Activated B cell treated with CpG ODN at 0.5 μM for 24 hours (primary cell): ENCODE results near the gene ATP8B1. TPM values are rescaled to one million over a fixed set of nuclear protein-coding genes. Genes with fewer than 3 reads are reported as not detected.

Source experiments
- ATAC-seq: fragments of 200-7000 bp; cut with Tn5 transposase; one replicate; pipeline ENCODE4 v1.10.0; 2021; ENCODE audit warnings: low read depth, mild to moderate bottlenecking, moderate library complexity
- CTCF ChIA-PET: fragments of 350-600 bp; sonication (Branson Sonifier 250); formaldehyde crosslinking; loops from one replicate; lab custom pipeline; 2021; ENCODE audit warnings: antibody characterized with exemption; lab: Charles Lee
- POLR2A ChIA-PET: fragments of 350-600 bp; sonication (Branson Sonifier 250); formaldehyde crosslinking; loops from one replicate; lab custom pipeline; 2021; ENCODE audit warnings: antibody characterized with exemption; lab: Charles Lee
- DNase-seq: peaks from one replicate; pipeline ENCODE4 v3.0.0; 2022
- H3K27ac Mint-ChIP-seq: one replicate; pipeline ENCODE4 v1.8.0; 2020; ENCODE audit warnings: mixed read lengths
- H3K27me3 Mint-ChIP-seq: one replicate; pipeline ENCODE4 v1.8.0; 2021; ENCODE audit warnings: mixed read lengths
- H3K36me3 Mint-ChIP-seq: one replicate; pipeline ENCODE4 v1.8.0; 2021; ENCODE audit warnings: low read depth, mixed read lengths
- H3K4me1 Mint-ChIP-seq: one replicate; pipeline ENCODE4 v1.8.0; 2021; ENCODE audit warnings: mixed read lengths
- H3K4me3 Mint-ChIP-seq: one replicate; pipeline ENCODE4 v1.8.0; 2020; ENCODE audit warnings: mild to moderate bottlenecking, mixed read lengths
- H3K9me3 Mint-ChIP-seq: one replicate; pipeline ENCODE4 v1.8.0; 2020; ENCODE audit warnings: mixed read lengths
- intact Hi-C: fragments of 100-400 bp; cut with micrococcal nuclease; formaldehyde crosslinking; loops from one replicate; pipeline ENCODE4 v1.15.1; 2024
- total RNA-seq: library from RNA; stranded (reverse); gene quantifications from 2 replicates; pipeline ENCODE4 v1.2.3, GENCODE V29; 2022
- TF ChIP-seq, protein P1 (sequence below): fragments of 200-600 bp; IDR thresholded peaks from one replicate; pipeline ENCODE4 v1.8.0; 2022; ENCODE audit warnings: antibody characterized with exemption, mild to moderate bottlenecking

The ATP8B1 gene
- total RNA-seq, 1 donor from 2014 or later, result 0.69 TPM

DNA sequence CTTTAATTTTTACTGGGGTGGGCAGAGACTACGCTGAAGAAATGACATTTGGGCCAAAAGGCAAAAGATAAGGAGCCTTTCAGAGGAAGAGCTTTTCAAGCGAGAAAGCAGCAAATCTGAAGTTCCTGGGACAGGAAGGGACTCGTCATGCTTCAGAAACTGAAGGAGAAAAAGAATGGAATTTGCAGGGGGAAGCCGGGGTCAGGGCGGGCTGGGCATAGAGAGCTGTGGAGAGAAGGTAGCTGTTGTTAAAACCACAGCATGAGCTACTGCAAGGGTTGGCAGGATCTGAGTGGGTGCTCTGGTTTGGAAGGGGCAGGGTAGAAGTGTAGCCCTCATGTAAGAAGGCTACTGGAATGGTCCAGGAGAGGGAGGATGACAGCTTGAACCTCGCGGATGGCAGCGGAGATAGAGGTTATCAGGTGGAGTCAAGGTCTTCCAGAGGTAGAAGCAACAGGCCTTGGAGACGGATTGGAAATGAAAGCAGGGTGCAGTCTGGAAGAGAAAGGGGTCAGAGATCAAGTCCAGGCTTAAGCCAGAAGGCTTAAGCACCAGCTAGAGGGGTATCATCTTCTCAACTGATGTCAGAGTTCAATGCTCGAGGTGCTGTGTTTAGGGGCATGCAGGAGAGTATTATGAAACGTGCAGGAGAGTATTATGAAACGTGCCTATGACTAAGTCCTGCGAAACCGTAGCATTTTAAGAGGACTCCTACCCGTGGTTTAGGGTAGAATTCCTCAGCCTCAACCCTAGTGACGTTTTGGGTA is 18.9 kb downstream of the ATP8B1 start:
- H3K27ac Mint-ChIP-seq, result no peak overlapping the region
- peaks cover 27% of the 10 kb centered on the region for H3K36me3 Mint-ChIP-seq
- TF ChIP-seq, protein P1, sequence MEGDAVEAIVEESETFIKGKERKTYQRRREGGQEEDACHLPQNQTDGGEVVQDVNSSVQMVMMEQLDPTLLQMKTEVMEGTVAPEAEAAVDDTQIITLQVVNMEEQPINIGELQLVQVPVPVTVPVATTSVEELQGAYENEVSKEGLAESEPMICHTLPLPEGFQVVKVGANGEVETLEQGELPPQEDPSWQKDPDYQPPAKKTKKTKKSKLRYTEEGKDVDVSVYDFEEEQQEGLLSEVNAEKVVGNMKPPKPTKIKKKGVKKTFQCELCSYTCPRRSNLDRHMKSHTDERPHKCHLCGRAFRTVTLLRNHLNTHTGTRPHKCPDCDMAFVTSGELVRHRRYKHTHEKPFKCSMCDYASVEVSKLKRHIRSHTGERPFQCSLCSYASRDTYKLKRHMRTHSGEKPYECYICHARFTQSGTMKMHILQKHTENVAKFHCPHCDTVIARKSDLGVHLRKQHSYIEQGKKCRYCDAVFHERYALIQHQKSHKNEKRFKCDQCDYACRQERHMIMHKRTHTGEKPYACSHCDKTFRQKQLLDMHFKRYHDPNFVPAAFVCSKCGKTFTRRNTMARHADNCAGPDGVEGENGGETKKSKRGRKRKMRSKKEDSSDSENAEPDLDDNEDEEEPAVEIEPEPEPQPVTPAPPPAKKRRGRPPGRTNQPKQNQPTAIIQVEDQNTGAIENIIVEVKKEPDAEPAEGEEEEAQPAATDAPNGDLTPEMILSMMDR, result no peak
- no peak for ATAC-seq
- no peak overlapping the region for H3K4me3 Mint-ChIP-seq
- no peaks in the 10 kb centered on the region for H3K9me3 Mint-ChIP-seq
- peaks cover 13% of the 10 kb centered on the region for H3K4me1 Mint-ChIP-seq
- CTCF ChIA-PET, result no interaction called here
- POLR2A ChIA-PET, result no interaction called here
- no peak for DNase-seq
- H3K27me3 Mint-ChIP-seq, result no peaks in the 10 kb centered on the region
- intact Hi-C loops, result no loop called here

DNA sequence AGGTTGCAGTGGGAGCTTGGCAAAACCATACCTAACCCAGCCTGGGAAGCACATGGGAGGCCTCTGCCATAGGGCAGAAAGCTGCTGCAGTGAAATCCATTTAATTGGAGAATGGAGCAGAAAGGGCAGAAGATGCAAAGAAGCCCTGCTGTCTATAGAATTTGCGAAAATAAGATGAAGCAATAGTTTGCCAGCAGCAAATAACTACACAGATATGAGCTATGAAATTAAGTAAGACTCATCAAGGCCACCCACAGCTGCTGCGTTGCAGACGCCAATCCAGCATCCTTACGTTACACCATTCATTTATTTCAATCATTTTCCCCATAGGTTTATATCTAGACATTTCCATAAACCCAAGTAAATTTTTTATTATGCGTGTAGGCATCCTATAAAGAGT is 21.1 kb downstream of the ATP8B1 start:
- H3K9me3 Mint-ChIP-seq, result no peaks in the 10 kb centered on the region
- DNase-seq (no peak), ATAC-seq (no peak)
- CTCF ChIA-PET, result no interaction called here
- H3K4me3 Mint-ChIP-seq, result no peak overlapping the region
- H3K27me3 Mint-ChIP-seq, result no peaks in the 10 kb centered on the region
- POLR2A ChIA-PET, result no interaction called here
- TF ChIP-seq, protein P1, result no peak
- no peak overlapping the region for H3K27ac Mint-ChIP-seq
- H3K36me3 Mint-ChIP-seq, result peaks cover 26% of the 10 kb centered on the region
- intact Hi-C loops, result no loop called here
- H3K4me1 Mint-ChIP-seq, result peaks cover 13% of the 10 kb centered on the region

DNA sequence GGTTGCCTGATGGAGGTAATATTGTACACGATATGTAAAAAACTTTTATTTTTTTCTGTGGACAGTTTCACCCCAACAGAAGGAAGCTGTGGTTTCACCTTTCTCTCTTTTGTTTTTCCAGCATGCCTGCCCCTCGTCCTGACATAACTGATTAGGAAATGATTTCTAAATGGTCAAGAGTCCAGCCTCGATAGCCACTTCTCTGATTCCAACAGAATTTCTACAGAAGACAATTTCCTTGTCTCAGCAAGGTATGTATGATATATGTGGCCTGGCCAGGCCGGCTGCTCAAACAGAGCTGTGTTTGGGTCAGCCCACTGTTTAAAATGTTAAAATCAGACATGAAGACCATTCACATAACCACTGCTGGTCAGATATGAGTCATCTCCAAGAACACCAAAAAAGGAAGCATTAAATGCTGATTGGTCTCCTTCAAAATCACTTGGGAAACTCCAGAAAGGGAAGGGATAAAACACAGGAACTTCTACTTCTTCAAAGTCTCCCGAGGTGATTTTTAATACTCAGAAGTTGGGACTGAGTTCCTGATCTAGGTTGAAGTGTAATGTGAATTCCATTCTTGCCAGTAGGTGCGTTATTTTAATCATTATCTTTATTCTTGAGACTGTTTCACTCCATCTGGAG is 22.3 kb downstream of the ATP8B1 start:
- TF ChIP-seq, protein P1, result no peak
- ChIA-PET POLR2A (interaction anchor here (0.6 to 1.0 kb wide), 2 partner anchors 12 to 57 kb away, joined by 4 to 9 read pairs; no protein-coding TSS in a partner anchor), CTCF (no interaction called here)
- H3K27me3 Mint-ChIP-seq, result no peaks in the 10 kb centered on the region
- intact Hi-C loops, result no loop called here
- H3K9me3 Mint-ChIP-seq, result no peaks in the 10 kb centered on the region
- no peak for ATAC-seq
- peaks cover 22% of the 10 kb centered on the region for H3K36me3 Mint-ChIP-seq
- no peak overlapping the region for H3K4me3 Mint-ChIP-seq
- H3K4me1 Mint-ChIP-seq, result peaks cover 19% of the 10 kb centered on the region
- no peak overlapping the region for H3K27ac Mint-ChIP-seq
- no peak for DNase-seq

DNA sequence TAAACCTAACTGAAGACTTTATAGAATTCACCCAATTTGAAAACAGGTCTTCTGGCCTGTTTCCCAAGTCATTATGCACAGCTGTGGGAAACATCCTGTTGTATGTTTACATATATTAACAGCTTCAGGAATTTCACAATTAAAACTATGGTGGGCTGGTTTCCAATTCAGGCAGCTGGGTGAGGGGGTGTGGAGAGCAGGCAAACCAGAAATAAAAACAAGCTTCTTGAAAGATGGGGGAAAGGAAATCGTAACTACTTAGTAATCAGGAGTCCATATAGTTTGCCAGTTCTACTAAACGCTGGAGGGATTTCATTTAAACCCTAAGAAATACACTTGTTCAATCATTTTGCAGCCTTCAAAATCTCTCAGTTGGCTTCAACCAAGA is 22.8 kb downstream of the ATP8B1 start:
- ChIA-PET CTCF (no interaction called here), POLR2A (interaction anchor here (1.0 kb wide), 1 partner anchor 57 kb away, joined by 4 read pairs; no protein-coding TSS in a partner anchor)
- TF ChIP-seq, protein P1, result no peak
- no peak overlapping the region for H3K4me3 Mint-ChIP-seq
- intact Hi-C loops, result no loop called here
- no peak for ATAC-seq
- H3K27ac Mint-ChIP-seq, result no peak overlapping the region
- H3K4me1 Mint-ChIP-seq, result peaks cover 19% of the 10 kb centered on the region
- no peak for DNase-seq
- H3K27me3 Mint-ChIP-seq, result no peaks in the 10 kb centered on the region
- no peaks in the 10 kb centered on the region for H3K9me3 Mint-ChIP-seq
- peaks cover 19% of the 10 kb centered on the region for H3K36me3 Mint-ChIP-seq

DNA sequence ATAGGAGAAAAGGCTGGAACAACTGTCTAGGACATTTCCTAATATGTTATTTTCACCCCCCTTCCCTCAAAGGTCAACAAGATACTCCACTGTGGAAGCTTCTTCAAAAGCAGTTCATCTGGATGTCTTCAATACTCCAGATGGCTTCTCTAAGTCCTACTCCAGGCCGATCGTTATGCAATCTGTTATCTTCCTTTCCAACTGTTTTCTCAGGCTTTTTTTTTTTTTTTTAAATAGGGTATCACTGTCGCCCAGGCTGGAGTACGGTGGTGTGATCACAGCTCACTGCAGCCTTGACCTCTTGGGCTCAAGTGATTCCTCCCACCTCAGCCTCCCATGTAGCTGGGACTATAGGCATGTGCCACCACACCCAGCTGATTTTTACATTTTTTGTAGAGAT is 26.3 kb downstream of the ATP8B1 start:
- TF ChIP-seq, protein P1, result no peak
- Mint-ChIP-seq H3K4me1 (peaks cover 19% of the 10 kb centered on the region), H3K4me3 (no peak overlapping the region), H3K27ac (no peak overlapping the region), H3K27me3 (no peaks in the 10 kb centered on the region), H3K36me3 (peaks cover 8% of the 10 kb centered on the region), H3K9me3 (no peaks in the 10 kb centered on the region)
- POLR2A ChIA-PET, result no interaction called here
- CTCF ChIA-PET, result no interaction called here
- ATAC-seq (no peak), DNase-seq (no peak)
- intact Hi-C loops, result no loop called here
